ENCODE data around the gene KCTD17. TPM values are rescaled to one million over a fixed set of nuclear protein-coding genes. Genes with fewer than 3 reads are reported as not detected.

KCTD17 gene
- total RNA-seq, 1 experiment from 2014 or later: 29.4 TPM

DNA sequence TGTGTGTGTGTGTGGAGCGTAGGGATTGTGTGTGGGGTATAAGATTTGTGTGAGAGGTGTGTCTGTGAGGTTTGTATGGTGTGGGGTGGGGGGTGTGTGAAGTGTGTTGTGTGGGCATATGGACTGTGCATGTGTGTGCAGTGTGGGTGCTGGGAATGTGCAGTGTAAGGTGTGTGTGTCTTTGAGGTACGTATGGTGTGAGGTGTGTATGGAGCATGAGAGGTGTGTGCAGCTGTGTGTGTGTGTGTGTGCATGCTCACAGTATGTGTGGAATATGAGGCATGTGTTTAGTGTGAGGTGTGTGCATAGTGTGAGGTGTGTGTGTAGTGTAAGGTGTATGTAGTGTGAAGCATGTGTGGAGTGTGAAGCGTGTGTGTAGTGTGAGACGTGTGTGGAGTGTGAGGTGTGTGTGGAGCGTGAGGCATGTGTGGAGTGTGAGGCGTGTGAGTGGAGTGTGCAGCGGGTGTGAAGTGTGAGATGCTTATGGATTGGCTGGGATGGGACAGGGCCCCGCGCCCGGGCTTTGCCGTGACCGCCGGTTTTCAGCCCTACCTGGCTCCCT lies 59.7 kb downstream of the KCTD17 start:
- ATAC-seq: no peak
- Mint-ChIP-seq H3K27me3 (ENCODE audit: low read depth) (no peaks in the 10 kb centered on the region; the same call in 1 of the 2 replicates), H3K9me3 (no peaks in the 10 kb centered on the region), H3K4me1 (peaks cover 10% of the 10 kb centered on the region), H3K4me3 (no peak overlapping the region), H3K36me3 (no peaks in the 10 kb centered on the region), H3K27ac (no peak overlapping the region)
- CTCF ChIA-PET: no interaction called here
- TF ChIP-seq, protein P1, sequence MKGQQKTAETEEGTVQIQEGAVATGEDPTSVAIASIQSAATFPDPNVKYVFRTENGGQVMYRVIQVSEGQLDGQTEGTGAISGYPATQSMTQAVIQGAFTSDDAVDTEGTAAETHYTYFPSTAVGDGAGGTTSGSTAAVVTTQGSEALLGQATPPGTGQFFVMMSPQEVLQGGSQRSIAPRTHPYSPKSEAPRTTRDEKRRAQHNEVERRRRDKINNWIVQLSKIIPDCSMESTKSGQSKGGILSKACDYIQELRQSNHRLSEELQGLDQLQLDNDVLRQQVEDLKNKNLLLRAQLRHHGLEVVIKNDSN (CRISPR knock-in tag; IDR thresholded peaks at IDR 0.05): no peak
- no peak for TF ChIP-seq ELF4 (CRISPR knock-in tag; IDR thresholded peaks at IDR 0.05; ENCODE audit: low read depth)
- no peak for TF ChIP-seq CBFB (CRISPR knock-in tag; IDR thresholded peaks at IDR 0.05; ENCODE audit: low read depth)
- TF ChIP-seq, protein P2, sequence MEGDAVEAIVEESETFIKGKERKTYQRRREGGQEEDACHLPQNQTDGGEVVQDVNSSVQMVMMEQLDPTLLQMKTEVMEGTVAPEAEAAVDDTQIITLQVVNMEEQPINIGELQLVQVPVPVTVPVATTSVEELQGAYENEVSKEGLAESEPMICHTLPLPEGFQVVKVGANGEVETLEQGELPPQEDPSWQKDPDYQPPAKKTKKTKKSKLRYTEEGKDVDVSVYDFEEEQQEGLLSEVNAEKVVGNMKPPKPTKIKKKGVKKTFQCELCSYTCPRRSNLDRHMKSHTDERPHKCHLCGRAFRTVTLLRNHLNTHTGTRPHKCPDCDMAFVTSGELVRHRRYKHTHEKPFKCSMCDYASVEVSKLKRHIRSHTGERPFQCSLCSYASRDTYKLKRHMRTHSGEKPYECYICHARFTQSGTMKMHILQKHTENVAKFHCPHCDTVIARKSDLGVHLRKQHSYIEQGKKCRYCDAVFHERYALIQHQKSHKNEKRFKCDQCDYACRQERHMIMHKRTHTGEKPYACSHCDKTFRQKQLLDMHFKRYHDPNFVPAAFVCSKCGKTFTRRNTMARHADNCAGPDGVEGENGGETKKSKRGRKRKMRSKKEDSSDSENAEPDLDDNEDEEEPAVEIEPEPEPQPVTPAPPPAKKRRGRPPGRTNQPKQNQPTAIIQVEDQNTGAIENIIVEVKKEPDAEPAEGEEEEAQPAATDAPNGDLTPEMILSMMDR (IDR thresholded peaks at IDR 0.05): no peak
- TF ChIP-seq CREB1 (CRISPR knock-in tag; IDR thresholded peaks at IDR 0.05): no peak
- TF ChIP-seq GRHL2 (CRISPR knock-in tag; IDR thresholded peaks at IDR 0.05; ENCODE audit: insufficient replicate concordance, severe bottlenecking): no peak
- TF ChIP-seq, protein P3, sequence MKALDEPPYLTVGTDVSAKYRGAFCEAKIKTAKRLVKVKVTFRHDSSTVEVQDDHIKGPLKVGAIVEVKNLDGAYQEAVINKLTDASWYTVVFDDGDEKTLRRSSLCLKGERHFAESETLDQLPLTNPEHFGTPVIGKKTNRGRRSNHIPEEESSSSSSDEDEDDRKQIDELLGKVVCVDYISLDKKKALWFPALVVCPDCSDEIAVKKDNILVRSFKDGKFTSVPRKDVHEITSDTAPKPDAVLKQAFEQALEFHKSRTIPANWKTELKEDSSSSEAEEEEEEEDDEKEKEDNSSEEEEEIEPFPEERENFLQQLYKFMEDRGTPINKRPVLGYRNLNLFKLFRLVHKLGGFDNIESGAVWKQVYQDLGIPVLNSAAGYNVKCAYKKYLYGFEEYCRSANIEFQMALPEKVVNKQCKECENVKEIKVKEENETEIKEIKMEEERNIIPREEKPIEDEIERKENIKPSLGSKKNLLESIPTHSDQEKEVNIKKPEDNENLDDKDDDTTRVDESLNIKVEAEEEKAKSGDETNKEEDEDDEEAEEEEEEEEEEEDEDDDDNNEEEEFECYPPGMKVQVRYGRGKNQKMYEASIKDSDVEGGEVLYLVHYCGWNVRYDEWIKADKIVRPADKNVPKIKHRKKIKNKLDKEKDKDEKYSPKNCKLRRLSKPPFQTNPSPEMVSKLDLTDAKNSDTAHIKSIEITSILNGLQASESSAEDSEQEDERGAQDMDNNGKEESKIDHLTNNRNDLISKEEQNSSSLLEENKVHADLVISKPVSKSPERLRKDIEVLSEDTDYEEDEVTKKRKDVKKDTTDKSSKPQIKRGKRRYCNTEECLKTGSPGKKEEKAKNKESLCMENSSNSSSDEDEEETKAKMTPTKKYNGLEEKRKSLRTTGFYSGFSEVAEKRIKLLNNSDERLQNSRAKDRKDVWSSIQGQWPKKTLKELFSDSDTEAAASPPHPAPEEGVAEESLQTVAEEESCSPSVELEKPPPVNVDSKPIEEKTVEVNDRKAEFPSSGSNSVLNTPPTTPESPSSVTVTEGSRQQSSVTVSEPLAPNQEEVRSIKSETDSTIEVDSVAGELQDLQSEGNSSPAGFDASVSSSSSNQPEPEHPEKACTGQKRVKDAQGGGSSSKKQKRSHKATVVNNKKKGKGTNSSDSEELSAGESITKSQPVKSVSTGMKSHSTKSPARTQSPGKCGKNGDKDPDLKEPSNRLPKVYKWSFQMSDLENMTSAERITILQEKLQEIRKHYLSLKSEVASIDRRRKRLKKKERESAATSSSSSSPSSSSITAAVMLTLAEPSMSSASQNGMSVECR (CRISPR knock-in tag; IDR thresholded peaks at IDR 0.05; ENCODE audit: borderline replicate concordance): no peak
- TF ChIP-seq ZBTB21 (CRISPR knock-in tag; IDR thresholded peaks at IDR 0.05; ENCODE audit: borderline replicate concordance): no peak
- TF ChIP-seq MYBL2 (CRISPR knock-in tag; IDR thresholded peaks at IDR 0.05): no peak
- no peak for TF ChIP-seq ATF1 (CRISPR knock-in tag; IDR thresholded peaks at IDR 0.05)
- TF ChIP-seq NR3C1 (CRISPR knock-in tag; conservative IDR thresholded peaks at IDR 0.05; ENCODE audit: low read depth): no peak
- TF ChIP-seq, protein P4, sequence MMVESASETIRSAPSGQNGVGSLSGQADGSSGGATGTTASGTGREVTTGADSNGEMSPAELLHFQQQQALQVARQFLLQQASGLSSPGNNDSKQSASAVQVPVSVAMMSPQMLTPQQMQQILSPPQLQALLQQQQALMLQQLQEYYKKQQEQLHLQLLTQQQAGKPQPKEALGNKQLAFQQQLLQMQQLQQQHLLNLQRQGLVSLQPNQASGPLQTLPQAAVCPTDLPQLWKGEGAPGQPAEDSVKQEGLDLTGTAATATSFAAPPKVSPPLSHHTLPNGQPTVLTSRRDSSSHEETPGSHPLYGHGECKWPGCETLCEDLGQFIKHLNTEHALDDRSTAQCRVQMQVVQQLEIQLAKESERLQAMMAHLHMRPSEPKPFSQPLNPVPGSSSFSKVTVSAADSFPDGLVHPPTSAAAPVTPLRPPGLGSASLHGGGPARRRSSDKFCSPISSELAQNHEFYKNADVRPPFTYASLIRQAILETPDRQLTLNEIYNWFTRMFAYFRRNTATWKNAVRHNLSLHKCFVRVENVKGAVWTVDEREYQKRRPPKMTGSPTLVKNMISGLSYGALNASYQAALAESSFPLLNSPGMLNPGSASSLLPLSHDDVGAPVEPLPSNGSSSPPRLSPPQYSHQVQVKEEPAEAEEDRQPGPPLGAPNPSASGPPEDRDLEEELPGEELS (CRISPR knock-in tag; IDR thresholded peaks at IDR 0.05): no peak
- TF ChIP-seq, protein P5, sequence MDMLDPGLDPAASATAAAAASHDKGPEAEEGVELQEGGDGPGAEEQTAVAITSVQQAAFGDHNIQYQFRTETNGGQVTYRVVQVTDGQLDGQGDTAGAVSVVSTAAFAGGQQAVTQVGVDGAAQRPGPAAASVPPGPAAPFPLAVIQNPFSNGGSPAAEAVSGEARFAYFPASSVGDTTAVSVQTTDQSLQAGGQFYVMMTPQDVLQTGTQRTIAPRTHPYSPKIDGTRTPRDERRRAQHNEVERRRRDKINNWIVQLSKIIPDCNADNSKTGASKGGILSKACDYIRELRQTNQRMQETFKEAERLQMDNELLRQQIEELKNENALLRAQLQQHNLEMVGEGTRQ (CRISPR knock-in tag; IDR thresholded peaks at IDR 0.05): no peak
- no peak for TF ChIP-seq OVOL2 (CRISPR knock-in tag; IDR thresholded peaks at IDR 0.05; ENCODE audit: borderline replicate concordance)
- no peak for DNase-seq (ENCODE audit: low spot score)
- POLR2A ChIA-PET: no interaction called here

DNA sequence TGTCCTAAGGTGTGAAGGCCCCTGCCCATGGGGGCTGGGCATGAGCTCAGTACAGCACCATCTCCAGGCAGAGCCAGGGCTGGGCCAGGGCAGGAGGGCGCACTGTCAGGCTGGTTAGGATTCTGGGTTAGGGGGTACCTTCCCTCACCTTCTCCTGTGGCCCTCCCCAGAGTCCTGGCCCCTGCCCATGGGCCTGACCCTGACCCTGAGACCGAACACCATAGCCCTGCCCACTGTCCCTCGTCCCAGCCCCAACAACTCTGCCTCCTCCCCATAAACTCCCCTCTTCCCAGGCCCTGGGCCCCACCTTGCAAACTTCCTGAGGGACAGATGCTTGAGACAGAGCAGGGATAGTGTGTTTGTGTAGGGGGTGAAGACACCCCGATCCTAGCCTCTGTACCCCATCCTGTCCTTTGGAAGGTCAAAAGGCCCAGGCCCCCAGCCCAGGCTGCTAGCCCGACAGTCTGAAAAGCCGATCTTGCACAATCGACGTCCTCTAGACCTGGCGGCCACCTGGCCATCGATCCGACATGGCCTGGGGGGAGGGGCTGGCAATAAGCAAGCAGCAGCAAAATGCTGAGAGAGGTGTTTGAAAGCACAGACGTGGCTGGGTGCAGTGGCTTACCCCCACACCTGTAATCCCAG lies 60.7 kb downstream of the KCTD17 start:
- Mint-ChIP-seq H3K4me3 (no peak overlapping the region), H3K27ac (no peak overlapping the region), H3K4me1 (peaks cover 10% of the 10 kb centered on the region), H3K27me3 (ENCODE audit: low read depth) (no peaks in the 10 kb centered on the region; the same call in 1 of the 2 replicates), H3K36me3 (no peaks in the 10 kb centered on the region), H3K9me3 (no peaks in the 10 kb centered on the region)
- TF ChIP-seq, protein P4 (CRISPR knock-in tag; IDR thresholded peaks at IDR 0.05): no peak
- no peak for TF ChIP-seq OVOL2 (CRISPR knock-in tag; IDR thresholded peaks at IDR 0.05; ENCODE audit: borderline replicate concordance)
- TF ChIP-seq, protein P5 (CRISPR knock-in tag; IDR thresholded peaks at IDR 0.05): no peak
- no peak for TF ChIP-seq ZNF232 (CRISPR knock-in tag; IDR thresholded peaks at IDR 0.05)
- TF ChIP-seq, protein P6, sequence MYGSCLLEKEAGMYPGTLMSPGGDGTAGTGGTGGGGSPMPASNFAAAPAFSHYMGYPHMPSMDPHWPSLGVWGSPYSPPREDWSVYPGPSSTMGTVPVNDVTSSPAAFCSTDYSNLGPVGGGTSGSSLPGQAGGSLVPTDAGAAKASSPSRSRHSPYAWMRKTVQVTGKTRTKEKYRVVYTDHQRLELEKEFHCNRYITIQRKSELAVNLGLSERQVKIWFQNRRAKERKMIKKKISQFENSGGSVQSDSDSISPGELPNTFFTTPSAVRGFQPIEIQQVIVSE (CRISPR knock-in tag; IDR thresholded peaks at IDR 0.05; ENCODE audit: borderline replicate concordance): no peak
- no peak for TF ChIP-seq TP53 (CRISPR knock-in tag; IDR thresholded peaks at IDR 0.05)
- no peak for TF ChIP-seq TEAD1 (CRISPR knock-in tag; IDR thresholded peaks at IDR 0.05)
- ATAC-seq (no peak), DNase-seq (ENCODE audit: low spot score) (no peak)
- ChIA-PET POLR2A (no interaction called here), CTCF (no interaction called here)

All from WTC11 (cell line).